Astrocyte (in vitro differentiated cells and primary cell): Measurements from ENCODE around the gene PPFIA3. TPM values are rescaled to one million over a fixed set of nuclear protein-coding genes. Genes with fewer than 3 reads are reported as not detected.
A peak's percentile ranks its signal among the peaks of the same experiment; 100 is the strongest.

Experiments used
- DNase-seq: peaks from one replicate; pipeline ENCODE4 v3.0.0-alpha.2; 2010; ENCODE audit warnings: low read depth
- FAIRE-seq: peaks from 2 replicates; lab custom pipeline; 2011; peaks lifted over from hg19 to GRCh38; lab: Jason Lieb, UNC
- H2AFZ ChIP-seq: 2 replicates; pipeline ENCODE4 v1.6.0; 2012; ENCODE audit warnings: low read depth, low read length, inconsistent platforms
- H3K27ac ChIP-seq: 2 replicates; pipeline ENCODE4 v1.5.1; 2011; ENCODE audit warnings: low read depth, low read length, inconsistent platforms
- H3K27me3 ChIP-seq: 2 replicates; pipeline ENCODE4 v1.6.0; 2011; ENCODE audit warnings: low read length, inconsistent platforms; ENCODE audit not compliant: insufficient read depth
- H3K36me3 ChIP-seq: 2 replicates; pipeline ENCODE4 v1.5.1; 2011; ENCODE audit warnings: low read length, inconsistent platforms; ENCODE audit not compliant: insufficient read depth
- H3K4me1 ChIP-seq: 2 replicates; pipeline ENCODE4 v1.5.1; 2011; ENCODE audit warnings: low read length, inconsistent platforms; ENCODE audit not compliant: insufficient read depth
- H3K4me2 ChIP-seq: 2 replicates; pipeline ENCODE4 v1.6.0; 2012; ENCODE audit warnings: low read length, inconsistent platforms
- H3K4me3 ChIP-seq: 2 replicates; pipeline ENCODE4 v1.5.1; 2011; ENCODE audit warnings: low read depth, mild to moderate bottlenecking, low read length, inconsistent platforms; ENCODE audit not compliant: insufficient read depth
- H3K79me2 ChIP-seq: 2 replicates; pipeline ENCODE4 v1.6.0; 2012; ENCODE audit warnings: mild to moderate bottlenecking, low read length, inconsistent platforms; ENCODE audit not compliant: insufficient read depth
- H3K9ac ChIP-seq: 2 replicates; pipeline ENCODE4 v1.6.0; 2012; ENCODE audit warnings: mild to moderate bottlenecking, low read length, inconsistent platforms
- H3K9me3 ChIP-seq: 2 replicates; pipeline ENCODE4 v1.5.1; 2012; ENCODE audit warnings: low read depth, mild to moderate bottlenecking, low read length, inconsistent platforms; ENCODE audit not compliant: insufficient read depth
- H4K20me1 ChIP-seq: 2 replicates; pipeline ENCODE4 v1.6.0; 2012; ENCODE audit warnings: low read length, inconsistent platforms; ENCODE audit not compliant: insufficient read depth
- H3K27ac Mint-ChIP-seq: one replicate; pipeline ENCODE4 v1.8.0; 2021; ENCODE audit warnings: mild to moderate bottlenecking, mixed read lengths; ENCODE audit not compliant: unreplicated experiment
- H3K27me3 Mint-ChIP-seq: one replicate; pipeline ENCODE4 v1.8.0; 2021; ENCODE audit warnings: low read depth, mixed read lengths; ENCODE audit not compliant: unreplicated experiment
- H3K36me3 Mint-ChIP-seq: one replicate; pipeline ENCODE4 v1.8.0; 2021; ENCODE audit warnings: low read depth, mixed read lengths; ENCODE audit not compliant: unreplicated experiment
- H3K4me1 Mint-ChIP-seq: one replicate; pipeline ENCODE4 v1.8.0; 2021; ENCODE audit warnings: low read depth, mixed read lengths; ENCODE audit not compliant: unreplicated experiment
- H3K4me3 Mint-ChIP-seq: one replicate; pipeline ENCODE4 v1.8.0; 2021; ENCODE audit warnings: mild to moderate bottlenecking, moderate library complexity, mixed read lengths; ENCODE audit not compliant: unreplicated experiment
- H3K9me3 Mint-ChIP-seq: one replicate; pipeline ENCODE4 v1.8.0; 2021; ENCODE audit warnings: mild to moderate bottlenecking, mixed read lengths; ENCODE audit not compliant: unreplicated experiment
- EZH2 ChIP-seq: IDR thresholded peaks from 2 replicates; pipeline ENCODE4 v1.6.1; 2012; ENCODE audit warnings: mild to moderate bottlenecking, low read length, inconsistent platforms; ENCODE audit not compliant: insufficient read depth
- total RNA-seq: library from RNA; stranded (reverse); gene quantifications from 2 replicates; pipeline ENCODE4 v1.2.1, GENCODE V29; 2021
- TF ChIP-seq, protein P1 (sequence below): IDR thresholded peaks from 2 replicates; pipeline ENCODE4 v1.5.1; 2011; ENCODE audit warnings: low read depth, mild to moderate bottlenecking, inconsistent platforms, low read length, moderate library complexity; ENCODE audit not compliant: insufficient read depth

Gene PPFIA3
- total RNA-seq, 1 donor from 2014 or later: 9.2 TPM

DNA sequence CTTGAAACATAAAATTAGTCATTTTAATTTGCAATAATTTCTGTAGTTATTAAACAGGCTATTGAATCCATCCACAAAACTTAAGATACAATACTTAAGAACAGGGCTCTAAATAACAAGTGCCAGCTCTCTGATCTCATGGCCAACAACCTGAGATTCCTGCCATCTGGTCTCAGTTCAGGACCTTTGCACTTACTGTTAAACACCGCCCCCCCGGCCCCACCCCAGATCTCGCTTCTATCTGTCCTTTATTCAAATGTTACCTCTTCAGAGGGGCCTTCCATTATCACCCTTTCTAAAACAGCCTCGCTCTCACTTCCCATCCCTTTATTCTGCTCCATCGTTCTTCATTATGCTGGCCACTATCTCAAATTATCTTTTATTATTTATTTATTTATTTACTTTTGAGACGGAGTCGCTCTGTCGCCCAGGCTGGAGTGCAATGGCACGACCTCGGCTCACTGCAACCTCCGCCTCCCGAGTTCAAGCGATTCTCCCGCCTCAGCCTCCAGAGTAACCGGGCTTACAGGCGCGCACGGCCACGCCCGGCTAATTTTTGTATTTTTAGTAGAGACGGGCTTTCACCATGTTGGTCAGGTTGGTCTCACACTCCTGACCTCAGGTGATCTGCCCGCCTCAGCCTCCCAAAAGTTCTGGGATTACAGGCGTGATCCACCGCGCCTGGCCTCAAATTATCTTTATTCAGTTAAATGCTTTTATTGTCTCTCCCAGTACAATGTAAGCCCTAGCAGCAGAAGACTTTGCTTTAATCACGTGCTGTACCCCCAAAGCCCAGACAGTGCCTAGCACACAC, 34.9 kb upstream of the PPFIA3 start:
- Histone ChIP-seq H3K9ac (peak overlapping the region; percentile 94), H3K4me3 (peak overlapping the region; percentile 81), H3K9me3 (peaks cover 3% of the 10 kb centered on the region), H4K20me1 (peaks cover 35% of the 10 kb centered on the region), H3K27ac (peak overlapping the region; percentile 91), H3K27me3 (no peaks in the 10 kb centered on the region), H3K4me1 (peaks cover 19% of the 10 kb centered on the region), H3K79me2 (peaks cover 40% of the 10 kb centered on the region), H3K36me3 (peaks cover 12% of the 10 kb centered on the region), H3K4me2 (peak overlapping the region; percentile 95), H2AFZ (peak overlapping the region; percentile 90)
- Mint-ChIP-seq H3K36me3 (peaks cover 12% of the 10 kb centered on the region), H3K9me3 (no peaks in the 10 kb centered on the region), H3K4me1 (peaks cover 4% of the 10 kb centered on the region), H3K27ac (peak overlapping the region; percentile 22), H3K4me3 (peak overlapping the region; percentile 99), H3K27me3 (peaks cover 5% of the 10 kb centered on the region)
- DNase-seq (no peak), FAIRE-seq (no peak)
- no peak for TF ChIP-seq EZH2
- TF ChIP-seq, protein P1, sequence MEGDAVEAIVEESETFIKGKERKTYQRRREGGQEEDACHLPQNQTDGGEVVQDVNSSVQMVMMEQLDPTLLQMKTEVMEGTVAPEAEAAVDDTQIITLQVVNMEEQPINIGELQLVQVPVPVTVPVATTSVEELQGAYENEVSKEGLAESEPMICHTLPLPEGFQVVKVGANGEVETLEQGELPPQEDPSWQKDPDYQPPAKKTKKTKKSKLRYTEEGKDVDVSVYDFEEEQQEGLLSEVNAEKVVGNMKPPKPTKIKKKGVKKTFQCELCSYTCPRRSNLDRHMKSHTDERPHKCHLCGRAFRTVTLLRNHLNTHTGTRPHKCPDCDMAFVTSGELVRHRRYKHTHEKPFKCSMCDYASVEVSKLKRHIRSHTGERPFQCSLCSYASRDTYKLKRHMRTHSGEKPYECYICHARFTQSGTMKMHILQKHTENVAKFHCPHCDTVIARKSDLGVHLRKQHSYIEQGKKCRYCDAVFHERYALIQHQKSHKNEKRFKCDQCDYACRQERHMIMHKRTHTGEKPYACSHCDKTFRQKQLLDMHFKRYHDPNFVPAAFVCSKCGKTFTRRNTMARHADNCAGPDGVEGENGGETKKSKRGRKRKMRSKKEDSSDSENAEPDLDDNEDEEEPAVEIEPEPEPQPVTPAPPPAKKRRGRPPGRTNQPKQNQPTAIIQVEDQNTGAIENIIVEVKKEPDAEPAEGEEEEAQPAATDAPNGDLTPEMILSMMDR: no peak

GRCh38 chr19:49085020-49085867, 34.1 kb upstream of the PPFIA3 start, which contains the start of gene SNRNP70:
Gene SNRNP70 (plus strand): TSS chr19:49085451. CDS start chr19:49086415, 964 bp downstream.
- FAIRE-seq (peak; percentile 13), DNase-seq (peak; percentile 97)
- Histone ChIP-seq H3K4me2 (peak within 1 kb of the TSS; percentile 95), H2AFZ (peak within 1 kb of the TSS; percentile 90), H3K9me3 (peaks cover 3% of the 10 kb centered on the region), H3K27me3 (no peaks in the 10 kb centered on the region), H3K79me2 (peaks cover 47% of the 10 kb centered on the region), H3K36me3 (peaks cover 14% of the 10 kb centered on the region), H3K4me1 (peaks cover 19% of the 10 kb centered on the region), H4K20me1 (peaks cover 43% of the 10 kb centered on the region), H3K27ac (peak within 1 kb of the TSS; percentile 91), H3K4me3 (peak within 1 kb of the TSS; percentile 81), H3K9ac (peak within 1 kb of the TSS; percentile 94)
- no peak for TF ChIP-seq EZH2
- TF ChIP-seq, protein P1: no peak
- Mint-ChIP-seq H3K36me3 (peaks cover 14% of the 10 kb centered on the region), H3K4me1 (peaks cover 4% of the 10 kb centered on the region), H3K27ac (peak within 1 kb of the TSS; percentile 95), H3K9me3 (no peaks in the 10 kb centered on the region), H3K27me3 (peaks cover 3% of the 10 kb centered on the region), H3K4me3 (peak within 1 kb of the TSS; percentile 99)
